COLO829 (cell line): ENCODE results near the gene SLC35B4.
A peak's percentile ranks its signal among the peaks of the same experiment; 100 is the strongest.

ENCODE experiments used
- DNase-seq: peaks from one replicate; pipeline ENCODE4 v3.0.0; 2012; ENCODE audit warnings: low spot score

SLC35B4 gene

DNA sequence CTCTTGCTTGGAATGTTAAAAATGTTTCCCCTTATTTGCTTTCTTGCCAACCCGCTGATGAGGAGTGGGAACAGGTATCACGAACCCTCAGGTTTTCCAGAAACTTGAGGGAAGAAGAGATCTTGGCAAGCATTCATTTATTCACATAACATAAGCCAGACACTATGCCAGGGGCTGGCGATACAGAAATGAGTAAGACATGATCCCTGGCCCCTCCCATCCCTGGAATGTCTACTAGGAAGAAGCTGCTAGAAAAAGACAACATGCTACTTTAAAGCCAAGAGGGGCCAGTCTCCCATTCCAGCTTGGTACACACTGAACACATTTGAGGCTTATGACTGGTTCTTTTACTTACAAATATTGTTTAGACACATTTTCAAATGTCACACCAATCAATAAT lies 26.4 kb downstream of the SLC35B4 start:
- no peak for DNase-seq

DNA sequence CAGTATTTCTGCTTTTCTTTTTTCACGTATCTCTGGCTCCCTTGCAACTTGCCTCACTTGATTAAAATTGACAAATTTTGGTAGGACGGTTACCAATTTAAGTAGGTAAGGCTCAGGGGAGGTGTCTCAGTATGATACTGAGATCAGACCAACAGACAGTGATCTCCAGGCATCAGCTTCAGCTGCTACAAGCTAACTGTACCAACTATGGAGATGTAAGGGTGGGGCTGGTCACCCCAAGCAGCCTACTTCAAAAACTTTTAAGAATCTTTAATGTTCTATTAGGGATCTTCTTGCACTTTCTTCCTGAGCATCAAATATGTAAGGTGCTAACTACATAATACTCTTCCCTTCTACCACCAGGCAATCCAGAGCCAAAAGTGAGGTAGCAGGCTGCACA lies 26.9 kb downstream of the SLC35B4 start:
- no peak for DNase-seq

DNA sequence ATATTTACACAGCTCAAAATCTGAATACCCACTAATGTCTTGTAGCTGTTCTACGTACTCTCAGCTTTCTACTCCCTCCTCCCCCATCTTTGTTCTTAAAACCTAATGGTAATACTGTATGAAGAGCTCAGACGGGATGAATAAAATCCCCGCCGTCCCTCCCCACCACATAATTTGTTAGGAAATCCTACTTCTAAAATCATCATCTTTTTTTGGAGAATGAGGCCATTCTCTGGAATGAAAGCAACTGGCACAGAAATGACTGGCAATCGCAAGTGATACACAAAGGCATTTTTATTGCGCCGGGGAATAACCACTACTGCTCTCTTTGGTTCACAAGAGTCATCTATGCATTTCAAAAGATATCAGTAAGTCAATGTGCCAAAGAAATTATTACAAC lies 27.3 kb downstream of the SLC35B4 start:
- no peak for DNase-seq

DNA sequence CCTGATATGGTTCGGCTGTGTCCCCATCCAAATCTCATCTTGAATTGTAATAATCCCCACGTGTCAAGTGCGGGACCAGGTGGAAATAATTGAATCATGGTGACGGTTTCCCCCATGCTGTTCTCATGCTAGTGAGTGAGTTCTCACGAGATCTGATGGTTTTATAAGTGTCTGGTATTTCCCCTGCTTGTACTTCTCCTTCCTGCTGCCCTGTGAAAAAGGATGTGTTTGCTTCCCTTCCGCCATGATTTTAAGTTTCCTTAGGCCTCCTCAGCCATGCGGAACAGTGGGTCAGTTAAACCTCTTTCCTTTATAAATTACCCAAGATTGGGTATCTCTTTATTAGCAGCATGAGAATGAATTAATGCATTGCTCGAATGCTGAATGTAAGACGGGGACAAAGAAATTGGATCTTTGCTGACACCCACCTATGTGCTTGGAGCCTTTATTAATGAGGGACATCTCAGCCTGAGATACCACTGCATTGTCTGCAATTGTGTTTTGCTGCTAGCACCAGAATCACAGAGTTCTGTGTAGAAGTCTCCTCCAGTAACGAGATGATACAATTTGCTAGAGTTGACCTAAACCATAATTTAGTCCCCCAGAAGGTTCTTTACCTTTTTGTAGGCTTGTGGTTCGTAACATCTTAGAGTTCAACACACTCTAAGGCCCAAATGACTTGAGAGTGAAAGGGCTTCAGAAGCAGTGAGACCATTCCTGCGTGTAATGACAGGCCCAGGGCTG lies 28.6 kb downstream of the SLC35B4 start:
- DNase-seq, result no peak

DNA sequence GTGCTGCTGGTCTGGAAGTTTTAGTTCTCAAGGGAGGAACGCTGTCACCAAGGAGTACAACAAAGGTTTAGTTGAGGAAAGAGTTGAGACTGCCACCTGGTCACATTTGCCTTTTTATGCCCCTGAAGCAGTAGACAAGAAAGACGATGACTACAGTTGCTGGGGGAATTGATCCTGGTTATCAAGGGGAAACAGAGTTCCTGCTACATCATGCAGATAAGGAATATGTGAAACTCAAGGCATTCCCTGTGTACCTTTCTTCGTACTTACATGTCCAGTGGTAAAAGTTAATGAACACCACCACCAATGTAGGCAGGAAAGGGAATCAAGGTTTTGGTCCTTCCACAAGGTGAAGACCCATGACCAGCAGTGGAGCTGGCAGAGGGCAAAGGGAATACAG lies 31.8 kb downstream of the SLC35B4 start:
- DNase-seq, result no peak

DNA sequence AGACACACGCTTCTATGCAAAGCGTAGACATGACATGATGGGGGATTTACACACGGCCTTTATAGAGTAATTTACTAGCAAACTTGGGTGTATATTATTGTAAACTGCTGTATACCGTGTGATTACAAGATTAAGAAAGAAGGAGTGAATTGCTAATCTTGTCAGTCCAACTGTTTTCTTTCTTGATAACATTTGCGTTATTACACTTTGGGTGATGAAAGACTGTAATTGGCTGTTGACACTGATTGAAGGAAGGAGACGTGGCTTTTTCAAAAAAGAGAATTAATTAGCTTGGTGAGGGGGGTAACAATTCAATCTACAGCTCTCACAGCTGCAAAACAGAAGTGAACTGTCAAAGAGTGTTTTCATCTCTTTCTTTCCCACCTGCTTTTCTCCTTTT lies 32.7 kb downstream of the SLC35B4 start:
- no peak for DNase-seq

DNA sequence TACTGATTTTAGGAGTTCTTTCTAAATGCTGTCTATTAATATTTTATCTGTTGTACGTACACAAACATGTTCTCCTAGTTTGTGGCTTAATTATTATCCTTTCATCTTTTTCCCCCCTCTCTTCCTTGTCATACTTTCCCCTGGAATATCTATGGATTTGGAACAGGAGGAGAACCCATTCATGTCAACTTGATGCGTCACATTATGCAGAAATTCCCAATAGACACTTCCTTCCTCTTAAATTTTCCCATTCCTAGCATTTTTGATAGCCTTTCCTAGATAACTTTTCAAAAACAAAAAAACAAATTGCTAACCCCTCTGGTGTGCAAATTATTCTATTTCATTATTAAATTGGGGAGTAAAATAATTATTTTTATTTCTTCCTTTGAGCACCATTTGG lies 36.2 kb downstream of the SLC35B4 start:
- no peak for DNase-seq

DNA sequence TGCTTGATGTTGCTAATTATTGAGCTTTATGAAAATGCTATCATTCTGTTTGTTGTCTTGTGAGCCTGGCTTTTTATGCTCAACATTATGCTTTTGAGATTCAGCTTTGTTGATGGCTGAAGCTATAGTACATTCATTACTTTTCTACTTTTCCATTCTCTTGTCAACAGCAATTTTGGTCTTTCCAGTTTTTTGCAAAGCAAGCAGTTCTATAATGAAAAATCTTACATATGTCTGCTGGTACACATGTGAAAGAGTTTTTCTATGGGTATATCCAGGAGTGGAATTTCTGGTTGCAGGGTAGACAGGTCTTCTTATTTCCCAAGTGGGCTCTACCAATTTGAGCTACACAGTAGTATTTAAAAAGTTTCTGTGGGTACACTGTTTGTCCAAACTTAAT lies 36.8 kb downstream of the SLC35B4 start:
- no peak for DNase-seq

DNA sequence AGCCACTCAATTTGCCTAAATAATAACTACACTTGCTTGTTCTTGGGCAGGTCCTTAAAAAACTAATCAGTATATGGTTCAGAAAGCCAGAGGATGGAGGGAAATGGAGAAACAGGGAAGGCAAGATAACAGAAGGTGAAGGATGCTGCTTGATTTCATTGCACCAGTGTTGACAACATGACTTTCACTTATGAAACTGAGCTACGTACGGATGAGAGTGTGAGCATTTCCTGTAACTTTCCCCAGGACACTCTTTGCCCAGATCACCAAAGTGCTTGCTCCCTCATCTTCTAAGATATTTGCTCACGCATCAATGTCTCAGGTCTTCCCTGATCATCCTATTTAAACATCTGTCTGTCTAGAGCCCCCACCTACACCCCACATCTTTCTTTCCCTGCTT lies 37.4 kb downstream of the SLC35B4 start:
- no peak for DNase-seq

DNA sequence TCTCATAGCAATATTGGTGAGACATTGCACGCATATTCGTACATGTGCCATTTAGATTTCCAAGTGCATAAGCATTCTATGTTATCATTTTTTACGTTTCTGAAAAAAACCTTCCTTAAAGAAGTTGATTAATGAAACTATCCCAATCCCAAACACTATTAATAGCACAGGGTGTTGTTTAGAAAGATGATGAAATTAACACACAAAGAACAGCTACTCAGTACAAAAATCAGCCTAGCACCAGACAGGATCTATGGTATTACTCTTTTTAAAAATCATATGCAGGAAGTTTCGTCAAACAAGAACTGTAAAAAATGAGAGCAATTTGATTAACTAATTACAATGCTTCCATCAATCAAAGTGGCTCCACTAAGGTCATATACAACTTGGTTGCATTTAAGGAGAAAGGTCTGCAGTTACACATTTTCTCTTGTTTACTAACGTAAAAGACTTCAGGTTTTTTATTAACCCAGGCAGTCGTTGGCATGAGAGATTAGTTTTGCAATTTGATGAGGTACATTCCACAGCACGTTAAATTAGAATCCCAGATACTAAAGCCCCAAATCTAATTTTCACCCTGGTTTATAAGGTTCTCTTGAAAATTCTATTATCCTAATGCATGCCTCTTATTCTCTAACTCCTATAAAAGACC lies 38.1 kb downstream of the SLC35B4 start:
- no peak for DNase-seq

DNA sequence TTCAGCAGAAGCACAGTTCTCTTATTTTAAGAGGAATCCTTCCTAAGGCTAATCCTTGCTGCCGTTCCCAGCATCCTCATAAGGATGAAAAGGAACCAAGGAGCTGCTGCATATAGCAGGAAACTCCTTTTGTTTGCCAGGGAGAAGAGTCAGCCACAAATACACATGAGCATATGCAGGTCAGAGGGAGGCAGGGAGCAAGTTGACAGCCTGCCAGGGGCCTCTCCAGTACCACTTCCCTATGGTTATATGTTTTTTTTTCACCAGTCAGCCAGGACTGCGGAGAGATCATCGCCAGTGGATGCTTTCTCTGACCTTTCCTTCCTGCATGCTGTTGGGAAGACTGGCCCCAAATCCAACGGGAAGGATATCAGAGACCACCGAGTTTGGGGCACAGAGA lies 39.8 kb downstream of the SLC35B4 start:
- no peak for DNase-seq

DNA sequence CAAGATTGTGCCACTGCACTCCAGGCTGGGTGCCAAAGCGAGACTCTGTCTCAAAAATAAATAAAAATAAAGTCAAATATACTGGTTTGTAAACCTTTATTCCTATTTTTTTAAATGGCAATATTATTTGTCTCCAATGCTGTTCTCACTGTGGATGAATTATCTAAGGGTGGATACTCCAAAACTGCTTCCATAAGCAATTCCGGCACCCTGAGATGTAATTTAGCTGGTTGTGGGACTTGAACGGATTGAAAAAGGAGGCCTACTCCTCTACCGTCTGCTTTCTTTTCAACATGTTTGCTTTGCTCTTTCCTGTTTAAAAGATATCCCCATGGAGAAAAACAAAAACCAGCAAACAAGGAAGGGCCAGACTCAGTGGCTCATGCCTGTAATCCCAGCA lies 54.4 kb downstream of the SLC35B4 start:
- no peak for DNase-seq

DNA sequence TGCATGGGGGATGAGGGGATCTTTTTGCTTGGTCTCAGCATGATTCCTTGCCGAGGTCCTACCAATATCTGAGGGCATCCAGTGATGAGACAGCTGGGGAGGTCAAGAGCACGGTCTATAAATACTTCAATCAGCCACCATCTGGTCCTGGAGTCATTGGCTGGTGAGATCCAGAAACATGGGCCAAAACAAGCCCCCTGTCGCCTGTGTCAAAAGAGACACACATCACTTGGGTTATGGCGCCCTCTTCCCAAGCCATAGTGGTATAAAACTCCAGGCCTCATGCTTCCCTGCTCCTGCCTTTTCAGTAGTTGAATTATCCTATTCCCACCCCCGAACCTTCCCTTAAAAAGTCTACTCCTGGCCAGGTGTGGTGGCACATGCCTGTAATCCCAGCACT lies 60.9 kb downstream of the SLC35B4 start:
- DNase-seq, result no peak

DNA sequence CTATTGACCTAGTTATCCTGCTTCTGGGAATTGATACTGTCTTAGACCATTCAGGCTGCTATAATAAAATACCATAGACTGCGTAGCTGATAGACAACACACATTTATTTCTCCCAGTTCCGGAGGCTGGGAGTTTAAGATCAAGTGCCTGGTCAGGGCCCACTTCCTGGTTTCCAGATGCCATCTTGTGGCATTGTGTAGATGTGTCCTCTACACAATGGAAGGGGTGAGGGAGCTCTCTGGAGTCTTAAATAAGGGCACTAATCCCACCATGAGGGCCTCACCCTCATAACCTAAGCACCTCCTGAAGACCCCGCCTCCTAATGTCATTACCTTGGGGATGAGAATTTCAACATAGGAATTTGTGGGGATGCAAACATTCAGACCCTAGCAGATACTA lies 62.4 kb downstream of the SLC35B4 start:
- DNase-seq, result peak; percentile 57

DNA sequence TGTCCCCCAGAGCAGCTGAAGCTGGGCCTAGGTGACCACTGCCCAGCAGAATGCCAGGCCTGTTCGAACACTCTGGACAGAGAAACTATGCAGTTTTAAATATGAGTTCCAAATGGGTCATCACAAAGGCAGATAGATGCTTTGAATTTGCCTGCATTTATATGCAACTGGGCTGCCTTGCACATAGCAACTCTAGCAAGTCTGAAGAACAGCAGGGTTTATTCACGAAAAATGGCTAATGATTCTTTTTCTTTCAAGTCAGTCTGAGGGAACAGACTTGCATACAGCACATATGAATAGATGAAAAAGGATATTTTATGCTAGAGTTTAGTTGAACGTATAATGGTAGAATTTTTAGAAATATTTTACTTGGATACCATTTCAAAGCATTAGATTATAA lies 68.5 kb downstream of the SLC35B4 start:
- no peak for DNase-seq

DNA sequence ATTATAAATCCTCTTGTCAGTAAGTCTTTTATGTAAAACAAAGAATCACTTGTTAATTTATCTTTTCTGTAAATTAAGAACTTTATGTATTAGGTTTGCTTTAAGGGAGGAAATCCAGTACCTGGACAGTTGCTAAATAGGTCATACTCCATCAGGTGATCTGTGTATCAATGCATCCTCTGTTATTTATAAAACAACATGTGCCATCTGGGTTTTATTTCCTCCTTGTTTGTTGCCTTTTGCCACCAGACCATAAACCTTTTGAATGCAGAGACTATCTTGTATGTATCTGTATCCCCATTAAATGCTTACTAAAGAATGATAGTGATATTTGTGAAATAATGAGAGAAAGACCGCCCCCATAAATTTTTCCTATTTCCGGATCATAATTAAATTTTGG lies 70.0 kb downstream of the SLC35B4 start:
- peak; percentile 54 for DNase-seq

DNA sequence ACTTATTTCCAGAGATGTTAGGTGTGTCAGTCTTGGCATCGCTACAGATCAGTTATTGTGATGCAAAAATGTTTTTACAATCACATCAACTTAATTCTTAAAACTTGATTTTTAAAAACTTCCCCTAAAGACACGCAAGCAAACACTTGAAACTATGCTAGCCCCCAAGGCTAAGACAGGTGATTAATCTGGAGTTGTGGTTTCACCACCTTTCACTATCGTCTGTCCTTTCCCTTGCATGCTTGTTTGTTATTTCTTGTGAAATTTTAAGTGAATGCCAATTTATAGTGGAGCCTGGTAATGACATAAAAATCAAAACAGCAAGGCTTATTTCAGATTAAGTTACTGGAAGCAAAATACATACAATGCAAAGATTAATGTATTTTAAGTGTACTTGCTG lies 70.4 kb downstream of the SLC35B4 start:
- DNase-seq, result no peak

DNA sequence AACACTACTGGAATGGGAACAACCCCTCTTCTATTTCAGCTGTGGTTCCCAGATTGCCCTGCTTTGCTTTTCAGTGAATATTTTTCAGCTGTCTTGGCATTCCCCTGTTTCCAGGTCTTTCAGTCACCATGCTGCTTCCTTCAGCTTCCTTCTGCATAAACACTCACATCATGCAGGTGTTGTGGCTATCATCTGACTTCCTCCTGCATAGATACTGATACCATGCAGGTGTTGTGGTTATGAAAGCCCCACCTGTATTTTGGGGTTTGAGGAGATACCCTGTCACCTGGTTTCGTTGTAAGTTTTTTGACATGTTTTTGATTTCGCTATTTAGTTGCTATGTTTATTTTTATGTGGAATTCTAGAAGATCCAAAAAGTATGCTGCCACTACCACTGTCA lies 71.5 kb downstream of the SLC35B4 start:
- DNase-seq, result no peak
